ENCODE measurements around the gene GLOD5.

DNA sequence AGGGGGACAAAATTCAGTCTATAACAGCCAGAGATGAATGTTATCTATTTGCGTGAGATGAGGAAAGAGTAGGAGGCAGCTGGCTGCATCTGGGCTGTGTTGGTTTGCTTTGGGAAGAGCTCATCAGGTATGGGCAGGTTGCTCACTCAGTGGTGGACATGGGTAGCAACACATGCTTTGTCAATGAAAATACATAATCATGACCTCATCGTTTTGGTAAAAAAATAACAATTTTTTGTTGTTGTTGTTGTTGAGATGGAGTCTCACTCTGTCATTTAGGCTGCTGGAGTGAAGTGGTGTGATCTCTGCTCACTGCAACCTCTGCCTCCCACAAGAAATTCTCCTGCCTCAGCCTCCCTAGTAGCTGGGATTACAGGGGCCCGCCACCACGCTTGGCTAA, 16.3 kb upstream of the GLOD5 start:
- TF ChIP-seq, protein P1, sequence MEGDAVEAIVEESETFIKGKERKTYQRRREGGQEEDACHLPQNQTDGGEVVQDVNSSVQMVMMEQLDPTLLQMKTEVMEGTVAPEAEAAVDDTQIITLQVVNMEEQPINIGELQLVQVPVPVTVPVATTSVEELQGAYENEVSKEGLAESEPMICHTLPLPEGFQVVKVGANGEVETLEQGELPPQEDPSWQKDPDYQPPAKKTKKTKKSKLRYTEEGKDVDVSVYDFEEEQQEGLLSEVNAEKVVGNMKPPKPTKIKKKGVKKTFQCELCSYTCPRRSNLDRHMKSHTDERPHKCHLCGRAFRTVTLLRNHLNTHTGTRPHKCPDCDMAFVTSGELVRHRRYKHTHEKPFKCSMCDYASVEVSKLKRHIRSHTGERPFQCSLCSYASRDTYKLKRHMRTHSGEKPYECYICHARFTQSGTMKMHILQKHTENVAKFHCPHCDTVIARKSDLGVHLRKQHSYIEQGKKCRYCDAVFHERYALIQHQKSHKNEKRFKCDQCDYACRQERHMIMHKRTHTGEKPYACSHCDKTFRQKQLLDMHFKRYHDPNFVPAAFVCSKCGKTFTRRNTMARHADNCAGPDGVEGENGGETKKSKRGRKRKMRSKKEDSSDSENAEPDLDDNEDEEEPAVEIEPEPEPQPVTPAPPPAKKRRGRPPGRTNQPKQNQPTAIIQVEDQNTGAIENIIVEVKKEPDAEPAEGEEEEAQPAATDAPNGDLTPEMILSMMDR (IDR thresholded peaks at IDR 0.05; ENCODE audit: poor library complexity) = no peak
- TF ChIP-seq EZH2 (IDR thresholded peaks at IDR 0.05; ENCODE audit: borderline replicate concordance) = no peak

All from hepatocyte (in vitro differentiated cells).